Stimulated activated CD4-positive, alpha-beta T cell treated with anti-CD3 and anti-CD28 coated beads, Interleukin-4, amount 100 ng/mL, for 4 hours (primary cell): Measurements from ENCODE around the gene FLT3LG.

Experiments used
- DNase-seq, 2 experiments: peaks; one replicate each; pipeline ENCODE4 v3.0.0-alpha.2; 2020

FLT3LG gene, protein sequence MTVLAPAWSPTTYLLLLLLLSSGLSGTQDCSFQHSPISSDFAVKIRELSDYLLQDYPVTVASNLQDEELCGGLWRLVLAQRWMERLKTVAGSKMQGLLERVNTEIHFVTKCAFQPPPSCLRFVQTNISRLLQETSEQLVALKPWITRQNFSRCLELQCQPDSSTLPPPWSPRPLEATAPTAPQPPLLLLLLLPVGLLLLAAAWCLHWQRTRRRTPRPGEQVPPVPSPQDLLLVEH

DNA sequence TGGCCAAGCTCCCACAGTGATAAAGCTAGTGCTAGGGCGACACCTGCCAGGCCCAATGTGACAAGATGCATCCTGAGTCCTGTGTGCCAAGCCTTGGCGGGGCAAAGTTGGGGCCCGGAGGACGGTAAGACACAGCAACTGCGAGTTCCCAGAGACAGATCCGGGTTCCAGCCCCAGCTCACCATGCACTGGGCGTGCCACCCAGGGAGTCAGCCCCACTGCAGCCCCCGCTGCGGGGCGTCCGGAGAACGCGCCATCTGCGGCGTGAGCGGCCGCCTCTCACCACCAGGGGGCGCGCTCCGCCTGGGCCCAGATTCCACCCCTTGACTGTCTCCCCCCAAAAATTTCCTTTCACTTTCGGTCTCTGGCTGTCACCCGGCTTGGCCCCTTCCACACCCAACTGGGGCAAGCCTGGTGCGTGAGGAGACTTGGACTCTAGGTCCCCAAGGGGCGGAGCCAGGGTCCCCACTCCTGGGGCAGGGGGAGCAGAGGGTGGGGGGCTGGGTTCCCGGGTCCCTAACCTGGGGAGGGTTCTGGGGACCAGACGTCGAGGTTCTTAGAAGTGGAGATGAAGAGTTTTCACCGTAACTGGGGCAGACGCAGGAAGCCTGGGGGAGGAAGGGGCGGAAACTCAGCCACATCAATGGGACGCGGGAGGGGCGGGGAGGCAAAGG is at the start of gene FLT3LG:
FLT3LG (plus strand) TSS at position 348 of the 674 bp plus-strand sequence. CDS start 425 bp downstream, outside the sequence.
- DNase-seq: peak; percentile 89 to 92

DNA sequence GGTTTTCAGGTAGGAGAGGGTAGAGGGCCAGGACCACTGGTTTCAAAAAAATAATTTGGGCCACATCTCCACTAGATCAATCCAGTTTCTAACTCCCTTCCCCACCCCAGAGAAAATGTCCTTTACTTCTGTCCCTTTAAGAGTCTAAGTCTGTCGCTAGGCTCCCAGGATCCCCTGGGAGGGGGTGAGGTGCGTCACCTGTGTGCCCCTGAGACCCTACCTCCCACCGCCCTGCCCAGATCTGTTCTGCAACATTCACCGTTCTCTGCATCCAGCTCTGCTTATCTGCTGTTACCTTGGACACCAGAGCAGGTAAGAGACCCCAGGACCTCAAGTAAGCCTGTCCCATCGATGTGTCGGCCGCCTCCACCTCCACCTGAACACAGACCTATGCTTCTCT is 48.8 kb upstream of the FLT3LG start, which contains the start of gene GFY:
GFY (plus strand) TSS at position 211 of the 400 bp plus-strand sequence. CDS start 1,043 bp downstream, outside the sequence.
- no peak for DNase-seq

DNA sequence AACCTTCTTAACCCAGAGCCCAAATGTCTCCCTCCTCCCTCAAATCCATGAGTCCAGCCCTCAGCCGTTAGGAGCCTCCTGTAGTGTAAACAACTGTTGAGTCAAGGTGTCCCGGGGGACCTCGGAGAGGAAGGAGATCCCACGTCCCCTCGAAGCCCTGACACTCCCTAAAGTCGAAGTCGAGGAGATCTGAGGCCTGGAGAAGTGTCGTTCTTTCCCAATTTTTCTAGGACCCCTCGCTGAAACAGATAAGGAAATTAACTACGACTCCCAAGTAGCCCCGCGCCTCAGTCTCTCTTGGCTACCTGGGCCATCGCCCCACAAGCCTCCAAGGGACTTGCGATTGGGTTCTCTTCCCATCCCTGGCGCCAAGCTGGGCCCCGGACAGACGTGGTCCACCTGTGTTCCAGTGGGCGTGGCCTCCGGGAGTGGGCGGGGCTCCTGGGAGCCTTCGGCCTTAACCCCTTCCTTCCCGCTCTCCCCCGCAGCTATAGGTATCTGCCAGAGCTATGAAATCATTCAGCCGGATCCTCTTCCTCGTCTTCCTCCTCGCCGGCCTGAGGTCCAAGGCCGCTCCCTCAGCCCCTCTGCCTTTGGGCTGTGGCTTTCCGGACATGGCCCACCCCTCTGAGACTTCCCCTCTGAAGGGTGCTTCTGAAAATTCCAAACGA is 48.0 kb upstream of the FLT3LG start:
- DNase-seq: peak in 1 of 2 experiments; percentile 28

DNA sequence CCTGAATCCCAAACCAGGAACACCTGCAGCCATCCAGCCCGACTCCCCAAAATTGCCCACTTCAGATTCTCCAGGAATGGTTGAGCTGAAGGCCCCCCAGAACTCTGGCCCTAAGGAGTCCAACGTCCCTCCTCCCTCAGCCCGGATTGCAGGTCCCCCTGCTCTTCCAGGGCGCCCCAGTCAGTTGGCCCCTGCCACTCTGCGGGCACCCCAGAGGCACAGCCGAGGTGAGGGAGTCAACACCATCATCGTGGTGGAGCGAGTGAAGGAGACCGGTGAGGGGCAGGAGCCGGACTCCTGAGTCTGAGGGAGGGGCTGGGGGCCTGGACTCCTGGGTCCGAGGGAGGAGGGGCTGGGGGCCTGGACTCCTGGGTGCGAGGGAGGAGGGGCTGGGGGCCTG is 46.7 kb upstream of the FLT3LG start:
- DNase-seq: no peak

DNA sequence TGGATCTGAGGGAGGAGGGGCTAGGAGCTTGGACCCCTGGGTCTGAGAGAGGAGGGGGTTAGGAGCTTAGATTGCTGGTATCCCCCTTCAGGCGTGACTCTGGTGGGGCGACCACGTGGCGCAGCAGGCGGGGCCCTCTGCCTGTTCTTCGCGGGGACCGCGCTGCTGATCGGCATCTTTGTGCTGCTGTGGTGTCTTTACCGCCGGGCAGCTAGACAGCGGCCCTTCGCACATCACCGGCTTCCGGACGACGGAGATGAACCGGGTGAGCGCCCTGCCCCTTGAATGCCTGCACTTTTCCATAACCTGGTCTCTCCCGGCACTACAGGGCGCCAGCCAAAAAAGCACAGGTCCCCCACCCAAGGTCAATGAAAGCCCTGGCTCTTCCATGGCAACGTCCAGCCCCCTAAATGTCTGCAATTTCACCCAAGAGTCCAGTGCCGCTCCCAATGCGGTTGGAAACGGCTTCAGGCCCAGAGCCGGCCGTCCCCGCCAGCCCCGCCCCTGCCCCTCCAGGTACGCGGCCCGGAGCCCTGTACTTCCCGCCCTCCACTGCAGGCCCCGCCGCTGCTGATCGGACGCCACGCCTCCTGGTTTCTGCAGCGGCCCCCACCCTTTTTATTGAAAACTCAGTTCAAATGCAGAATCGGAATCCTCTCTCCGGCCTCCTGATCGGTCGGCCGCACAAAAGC is 46.0 kb upstream of the FLT3LG start:
- DNase-seq: no peak

DNA sequence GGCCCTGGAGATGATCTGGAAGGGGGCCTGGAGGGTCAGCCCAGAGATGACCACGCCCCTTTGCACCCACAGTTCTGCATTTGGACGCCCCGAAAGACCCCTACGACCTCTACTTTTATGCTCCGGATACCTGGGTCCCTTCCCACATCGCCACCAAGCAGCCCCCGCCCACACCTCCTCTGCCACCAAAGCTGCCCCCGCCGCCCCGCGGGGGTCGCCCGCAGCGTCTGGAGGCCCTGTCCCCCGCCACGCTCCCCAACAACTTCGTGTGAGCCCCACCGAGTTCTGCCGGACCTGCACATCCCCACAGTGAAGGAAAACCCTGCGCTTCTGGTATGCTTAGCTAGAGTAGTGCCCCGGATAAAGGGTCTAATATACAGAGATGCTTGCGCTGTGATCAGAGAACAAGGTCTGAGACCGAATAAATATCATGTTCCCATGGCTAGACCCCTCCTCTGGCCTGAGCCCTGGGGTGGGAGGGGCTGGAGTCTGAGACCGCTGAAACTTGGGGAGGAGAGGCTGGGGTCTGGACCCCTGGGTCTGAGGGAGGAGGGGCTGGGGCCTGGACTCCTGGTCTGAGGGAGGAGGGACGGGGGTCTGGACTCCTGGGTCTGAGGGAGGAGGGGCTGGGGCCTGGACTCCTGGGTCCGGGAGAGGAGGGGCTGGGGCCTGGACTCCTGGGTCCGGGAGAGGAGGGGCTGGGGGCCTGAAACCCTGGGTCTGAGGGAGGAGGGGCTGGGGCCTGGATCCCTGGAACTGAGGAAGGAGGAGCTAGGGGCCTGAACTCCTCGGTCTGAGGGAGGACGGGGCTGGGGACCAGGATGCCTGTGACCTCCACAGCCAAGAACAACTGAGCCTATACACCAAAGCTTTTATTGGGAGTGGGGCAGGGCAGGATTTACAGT is 45.2 kb upstream of the FLT3LG start:
- no peak for DNase-seq

DNA sequence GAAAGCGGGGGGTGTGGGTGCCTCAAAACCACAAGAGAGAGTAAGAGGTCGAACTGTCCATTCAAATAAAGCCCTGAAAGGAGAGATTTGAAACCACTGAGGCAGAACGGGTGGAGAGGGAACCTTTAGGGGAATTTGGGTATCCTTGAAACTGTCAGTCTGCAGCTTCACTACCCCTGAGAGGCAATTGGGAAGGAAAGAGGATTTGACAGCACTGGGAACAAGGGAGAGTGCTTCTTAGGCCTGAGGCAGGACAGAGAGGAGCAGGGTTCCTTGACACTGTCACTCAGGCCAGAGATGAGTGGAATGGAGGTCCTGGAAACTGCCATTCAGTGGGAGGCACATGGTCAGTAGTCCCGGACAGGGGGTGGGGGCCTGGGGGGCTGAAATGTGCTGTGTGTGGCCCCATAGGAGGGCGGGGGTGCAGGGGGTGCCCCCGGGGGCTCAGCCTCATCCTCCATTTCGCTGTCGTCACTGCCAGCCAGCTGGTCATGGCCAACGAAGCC is 43.8 kb upstream of the FLT3LG start:
- DNase-seq: no peak

DNA sequence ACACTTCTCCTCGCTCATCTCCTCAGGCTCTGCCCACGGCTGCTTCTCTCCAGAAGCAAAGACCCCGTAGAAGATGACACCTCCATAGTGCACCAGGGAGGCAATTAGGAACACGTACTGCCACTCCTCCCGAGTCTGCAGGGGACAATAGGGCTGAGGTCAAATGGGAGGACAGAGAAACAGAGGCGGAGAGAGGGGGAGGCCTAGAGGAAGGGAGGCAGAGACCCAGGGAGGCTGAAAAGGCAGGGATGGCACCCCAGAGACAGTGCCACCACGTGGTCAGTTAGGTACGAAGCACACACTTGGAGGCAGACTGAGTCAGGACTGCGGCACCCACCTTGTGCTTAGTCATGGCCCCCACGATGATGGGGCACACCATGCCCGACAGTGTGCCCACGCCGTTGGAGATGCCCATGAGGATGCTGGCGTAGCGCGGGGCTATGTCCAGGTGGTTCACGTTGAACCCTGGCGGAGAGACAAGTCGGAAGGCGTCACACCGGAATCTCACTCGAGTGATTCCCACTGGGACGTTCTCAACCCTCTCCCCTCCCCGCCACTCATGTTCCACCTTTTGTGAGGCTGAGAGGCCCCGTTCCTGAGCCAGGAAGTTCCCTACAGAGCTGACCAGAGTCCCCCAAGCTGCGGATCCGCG is 43.2 kb upstream of the FLT3LG start:
- peak in 1 of 2 experiments; percentile 36 for DNase-seq

DNA sequence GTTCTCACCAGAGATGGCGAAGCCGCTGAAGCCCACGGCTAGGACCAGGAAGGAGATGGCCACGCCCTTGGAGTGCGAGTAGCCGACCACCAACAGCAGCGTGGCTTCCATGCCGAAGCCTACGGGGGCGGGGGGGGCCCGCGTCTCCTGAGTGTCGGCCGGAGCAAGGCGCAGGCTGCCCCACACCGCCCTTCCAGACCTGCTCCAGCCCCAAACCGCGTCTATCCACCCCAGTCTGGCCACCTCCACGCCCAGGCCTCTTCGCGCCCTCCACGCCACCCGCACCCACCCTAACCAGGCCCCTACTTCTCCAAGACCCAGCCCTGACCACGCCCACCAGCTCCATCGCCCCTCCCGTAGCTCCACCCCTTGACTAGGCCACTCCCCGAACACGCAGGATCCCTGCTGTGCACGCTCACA is 42.7 kb upstream of the FLT3LG start:
- DNase-seq: peak in 1 of 2 experiments; percentile 30

DNA sequence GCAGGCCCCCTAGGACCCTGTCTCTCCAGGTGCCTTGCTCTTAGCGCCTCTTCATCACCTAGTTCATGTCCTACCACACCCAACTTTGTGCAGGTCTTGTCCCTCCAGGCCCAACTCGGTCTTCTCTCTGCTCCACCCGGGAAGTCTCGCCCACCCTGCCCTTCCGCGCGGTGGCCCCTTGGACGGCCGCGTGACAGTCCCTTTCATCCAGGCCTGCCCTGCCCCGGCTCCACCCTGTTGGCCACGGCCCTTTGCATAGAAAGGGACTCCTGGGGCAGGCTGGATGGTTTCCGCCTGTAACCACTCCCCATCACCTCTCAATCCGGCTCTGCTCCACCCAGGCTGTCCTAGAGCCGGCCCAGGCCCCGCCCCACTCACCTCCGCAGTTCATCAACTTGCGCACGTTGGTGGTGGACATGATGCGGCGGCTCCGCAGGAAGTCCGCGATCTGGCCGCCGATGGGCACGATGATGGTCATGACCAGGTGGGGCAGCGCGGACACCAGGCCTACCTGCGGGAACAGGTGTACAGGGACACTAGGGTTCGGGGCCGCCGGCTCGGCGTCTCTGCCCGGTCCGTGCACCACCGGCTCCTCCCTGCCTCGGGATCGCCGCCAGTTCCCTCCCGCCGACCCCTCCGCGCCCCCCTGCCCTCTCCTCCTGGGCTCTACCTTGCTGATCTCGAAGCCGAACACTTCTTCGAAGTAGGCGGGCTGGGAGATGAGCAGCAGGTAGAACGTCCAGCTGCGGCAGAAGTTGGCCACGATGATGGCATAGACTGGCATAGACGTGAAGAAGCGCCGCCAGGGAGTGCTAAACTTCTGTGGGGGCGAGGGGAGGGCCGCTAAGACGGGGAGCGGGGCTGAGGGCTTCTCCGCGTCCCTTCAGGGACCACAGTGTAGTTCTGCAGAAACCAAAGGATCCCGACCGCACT is 41.6 kb upstream of the FLT3LG start:
- DNase-seq: no peak

DNA sequence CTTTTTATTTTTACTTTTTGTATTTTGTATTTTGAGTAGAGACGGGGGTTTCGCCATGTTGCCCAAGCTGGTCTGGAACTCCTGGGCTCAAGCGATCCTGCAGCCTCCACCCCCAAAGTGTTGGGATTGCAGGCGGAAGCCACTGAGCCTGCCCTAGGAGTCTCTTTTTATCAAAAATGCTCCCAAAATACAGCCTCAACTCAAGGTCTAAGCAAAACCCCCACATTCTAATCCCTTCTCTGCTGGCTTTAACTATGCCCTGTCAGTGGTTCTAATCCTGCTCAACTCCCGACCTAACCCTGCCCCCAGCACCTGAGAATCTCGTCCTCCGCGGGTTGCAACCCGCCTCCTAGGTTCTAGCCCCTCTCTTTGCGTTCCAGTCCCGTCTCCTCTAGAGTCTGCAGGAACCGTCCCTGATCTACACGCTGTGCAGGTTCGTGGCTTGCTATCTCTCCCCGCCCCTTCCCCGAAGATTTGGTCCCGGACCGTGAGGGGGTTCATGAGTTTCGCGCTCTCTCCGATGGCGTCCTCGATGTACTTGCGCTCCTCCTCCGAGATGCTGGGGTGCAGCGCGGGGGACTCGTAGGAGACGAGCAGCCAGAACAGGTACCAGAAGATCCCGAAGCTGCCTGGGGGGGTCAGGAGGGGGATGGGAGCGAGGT is 40.6 kb upstream of the FLT3LG start:
- DNase-seq: no peak

DNA sequence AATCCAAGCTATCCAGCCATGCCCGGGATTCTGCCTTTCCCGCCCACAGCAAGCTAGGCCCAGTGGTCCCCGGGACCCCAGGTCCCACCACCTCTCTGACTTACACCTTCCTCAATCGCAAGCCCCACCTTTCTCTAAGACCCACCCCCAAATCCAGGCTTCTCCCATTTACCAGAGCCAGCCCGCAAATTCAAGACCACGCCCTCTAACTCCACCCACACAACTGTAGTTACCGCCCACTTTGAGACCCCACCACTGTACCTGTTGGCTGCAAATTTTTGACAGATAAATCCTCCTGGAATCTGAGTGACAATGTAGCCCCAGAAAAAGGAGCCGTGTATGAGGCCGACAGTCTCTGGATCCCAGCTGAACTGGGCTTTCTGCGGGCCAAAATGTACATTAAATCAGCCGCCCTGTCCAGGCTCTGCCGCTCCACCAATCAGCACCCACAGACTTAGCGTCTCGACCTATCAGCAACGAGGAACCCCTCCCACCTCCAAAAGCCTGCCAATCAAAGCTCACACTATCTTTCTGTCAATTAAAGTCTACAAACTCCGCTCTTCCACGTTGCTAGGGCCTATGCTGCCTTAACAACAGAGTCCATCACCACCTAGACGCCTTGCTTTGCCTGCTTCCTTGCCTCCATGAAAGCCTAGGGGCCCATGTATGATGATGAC is 39.0 kb upstream of the FLT3LG start:
- DNase-seq: no peak

DNA sequence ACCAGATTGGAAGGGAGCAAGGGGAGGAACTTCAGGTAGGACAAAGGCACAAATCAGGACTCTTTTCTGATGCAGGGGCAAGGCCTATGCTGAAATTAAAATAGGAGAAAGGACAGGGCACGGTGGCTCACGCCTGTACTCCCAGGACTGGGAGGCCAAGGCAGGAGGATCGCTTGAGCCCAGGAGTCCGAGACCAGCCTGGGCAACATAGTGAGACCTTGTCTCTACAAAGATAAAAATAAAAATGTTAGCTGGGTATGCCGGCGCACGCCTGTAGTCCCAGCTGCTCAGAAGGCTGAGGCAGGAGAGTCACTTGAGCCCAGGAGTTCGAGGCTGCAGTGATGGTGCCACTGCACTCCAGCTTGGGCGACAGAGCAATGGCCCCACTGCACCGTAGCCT is 38.3 kb upstream of the FLT3LG start:
- DNase-seq: no peak

DNA sequence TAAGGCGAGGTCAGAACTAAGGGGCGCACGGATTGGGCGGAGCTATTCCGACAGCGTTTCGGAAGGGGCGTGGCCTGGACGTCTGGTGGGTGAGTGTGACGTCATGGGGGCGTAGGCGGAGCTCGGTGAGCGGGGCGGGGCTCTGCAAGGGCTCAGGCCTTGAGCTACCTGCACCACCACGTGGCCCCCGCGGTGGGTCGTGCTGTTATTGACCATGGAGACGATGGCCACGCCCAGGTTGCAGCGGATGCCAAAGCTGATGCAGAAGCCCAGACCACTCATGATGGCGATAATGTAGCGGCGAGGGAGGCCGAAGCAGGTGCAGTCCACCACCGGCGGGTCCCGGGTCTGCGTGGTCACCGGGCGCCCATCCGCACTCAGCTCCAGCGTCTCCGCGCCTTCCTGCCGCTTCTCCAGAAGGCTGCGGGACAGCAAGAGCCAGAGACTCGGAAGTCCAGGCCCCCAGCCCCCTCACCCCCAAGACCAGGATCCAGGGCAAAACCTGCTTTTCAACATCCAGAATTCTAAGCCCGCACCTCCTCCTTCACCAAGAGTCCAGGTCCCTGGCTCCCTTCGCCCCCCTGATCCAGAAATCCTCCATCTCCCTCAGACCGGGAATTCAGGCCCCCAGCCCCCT is 37.5 kb upstream of the FLT3LG start:
- peak; percentile 53 for DNase-seq

DNA sequence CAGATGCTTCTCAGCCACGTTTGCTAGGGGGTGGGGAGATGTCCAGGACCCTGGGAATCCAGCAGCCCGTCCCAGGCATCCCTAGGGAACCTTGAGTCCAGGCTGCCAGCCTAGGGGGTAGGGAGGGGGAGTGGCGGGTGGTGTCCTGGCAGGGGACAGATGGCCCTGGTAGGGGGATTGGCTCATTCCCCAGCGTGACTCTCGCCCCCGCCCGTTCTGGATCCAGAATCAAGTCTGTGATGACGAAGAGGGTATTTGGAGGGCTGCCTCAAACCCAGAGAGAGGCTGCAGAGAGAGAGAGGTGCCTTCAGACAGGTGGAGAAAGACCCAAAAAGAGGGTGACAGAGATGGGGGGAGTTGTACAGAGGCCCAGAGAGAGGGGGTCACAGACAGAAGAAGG is 36.8 kb upstream of the FLT3LG start:
- DNase-seq: no peak

DNA sequence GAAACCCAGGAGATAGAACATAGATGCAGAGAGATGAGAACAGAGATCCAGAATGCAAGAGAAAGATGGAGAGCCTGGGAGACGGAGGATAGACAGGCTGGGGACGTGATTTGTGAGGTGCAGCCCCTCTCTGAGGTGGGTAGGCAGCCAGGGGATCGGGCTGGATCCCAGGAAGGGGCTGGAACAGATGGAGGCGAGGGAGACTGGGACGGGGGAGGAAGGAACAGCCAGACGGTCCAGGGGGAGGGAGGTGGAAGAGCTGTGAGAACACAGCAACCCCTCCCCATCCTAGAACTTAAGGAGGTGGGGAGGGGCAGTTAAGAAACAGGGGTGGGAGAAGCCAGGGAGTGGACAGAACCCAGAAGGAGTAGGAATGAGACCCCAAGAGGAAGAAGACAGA is 35.8 kb upstream of the FLT3LG start:
- DNase-seq: no peak

DNA sequence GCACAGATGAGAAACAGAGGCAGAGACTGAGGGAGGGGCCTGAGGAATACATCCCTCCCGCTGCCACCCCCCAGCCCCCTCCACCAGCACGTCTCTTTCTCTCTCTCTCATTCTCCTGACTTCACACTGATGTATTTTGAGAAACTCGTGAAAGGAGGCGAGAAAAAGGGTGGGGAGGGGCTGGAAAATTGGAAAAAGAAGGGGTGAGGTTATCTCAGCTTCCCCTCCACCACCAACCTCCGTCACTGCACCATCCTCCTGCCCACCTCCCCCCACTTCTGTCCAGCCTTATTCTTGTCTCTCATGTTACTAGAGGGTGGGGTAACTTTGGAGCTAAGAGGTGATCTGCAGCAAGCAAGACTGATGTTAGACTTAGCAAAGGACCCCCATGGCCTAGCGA is 34.2 kb upstream of the FLT3LG start:
- no peak for DNase-seq

DNA sequence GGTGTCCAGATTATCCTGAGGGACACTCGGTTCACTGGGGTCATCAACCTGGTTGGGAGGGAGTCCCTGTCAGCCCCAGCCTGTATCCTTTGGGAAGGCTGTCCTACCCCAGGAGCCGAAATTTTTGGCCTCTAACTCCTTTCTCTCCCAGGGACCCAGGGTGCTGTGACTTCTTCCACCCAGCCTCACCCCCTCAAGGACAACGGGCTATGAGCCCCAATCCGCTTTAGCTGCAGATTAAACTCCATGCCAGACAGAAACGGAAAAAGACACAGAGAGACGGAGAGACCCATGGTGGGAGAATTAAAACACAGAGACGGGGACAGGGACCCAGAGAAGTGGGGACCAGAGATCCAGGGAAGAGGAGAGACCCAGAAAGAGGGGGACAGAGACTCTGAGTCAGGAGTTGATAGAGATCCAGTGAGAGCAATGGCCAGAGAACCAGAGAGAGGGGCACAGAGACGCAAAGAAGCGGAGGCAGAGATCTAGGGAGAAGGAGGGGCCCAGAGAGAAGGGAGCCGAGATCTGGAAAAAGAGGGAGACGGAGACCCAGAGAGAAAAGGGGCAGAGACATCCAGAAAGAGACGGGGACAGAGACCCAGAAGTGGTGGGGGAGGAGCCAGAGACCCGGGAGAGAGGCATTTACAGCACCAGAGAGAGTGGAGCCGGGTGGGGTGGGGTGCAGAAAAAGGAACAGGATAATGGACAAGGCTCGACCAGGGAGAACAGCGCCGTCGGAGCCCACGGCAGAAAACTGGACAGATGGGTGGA is 33.4 kb upstream of the FLT3LG start:
- DNase-seq: no peak
